T-helper 1 cell (primary cell): ENCODE results near the gene AIMP1.

Experiments
- DNase-seq, 5 donors: peaks; one replicate each; pipeline ENCODE4 v3.0.0-alpha.2; 2012 to 2020
- total RNA-seq, 4 donors: gene quantifications; one replicate each; lab custom pipeline; 2026; lab: John Stamatoyannopoulos, UW

Gene AIMP1
- 105 to 136 (median 119) reads per million in 4 donors for total RNA-seq

- DNase-seq: peak; percentile 72 to 90 (median 79)
Observed at GRCh38 chr4:106315968-106316772, at the start of gene AIMP1, which contains the start of gene TBCK. AIMP1 (plus strand) TSS chr4:106316550; CDS start chr4:106325010, 8,460 bp downstream. TBCK (minus strand) TSS chr4:106316209; CDS start chr4:106308960, 7,249 bp downstream.

- no peak for DNase-seq
Observed at GRCh38 chr4:106268786-106269185, 47.6 kb upstream of the AIMP1 start.

DNA sequence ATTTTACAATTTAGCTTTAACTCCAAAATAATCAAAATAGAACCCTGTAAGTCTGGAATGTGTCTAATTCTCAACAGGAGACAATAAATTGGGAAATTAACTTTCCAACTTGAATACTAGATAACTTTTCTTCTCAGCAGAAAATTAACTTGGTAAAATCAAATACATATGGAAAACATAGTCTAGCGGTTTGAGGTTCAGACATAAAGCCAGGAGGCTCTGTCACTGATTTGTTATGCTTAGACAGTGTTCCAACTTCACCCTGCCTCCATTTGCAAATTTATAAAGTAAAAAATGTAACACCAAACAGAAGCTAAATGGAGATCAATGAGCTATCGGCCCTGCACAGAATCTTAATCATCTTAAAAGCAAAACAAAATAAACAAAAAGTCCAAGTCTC, 46.6 kb upstream of the AIMP1 start:
- no peak for DNase-seq

- DNase-seq: no peak
Observed at GRCh38 chr4:106270736-106271135, 45.6 kb upstream of the AIMP1 start.

DNA sequence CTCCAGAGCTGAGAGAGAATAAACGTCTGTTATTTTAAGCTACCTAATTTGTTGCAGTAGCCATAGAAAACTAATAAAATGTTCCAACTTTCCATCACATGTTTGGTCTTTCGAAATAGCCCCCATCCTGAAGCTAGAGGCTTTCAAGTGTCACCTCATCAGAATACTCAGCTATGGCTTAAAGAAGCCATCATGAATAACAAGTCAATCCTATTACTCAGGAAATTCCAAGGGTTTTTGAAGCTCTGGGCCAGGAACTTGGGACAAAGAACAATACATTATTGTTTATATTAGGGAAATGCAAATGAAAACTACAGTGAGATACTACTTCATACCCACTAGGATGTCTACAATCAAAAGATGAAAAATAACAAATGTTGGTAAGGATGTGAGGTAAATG, 42.5 kb upstream of the AIMP1 start:
- DNase-seq: no peak

DNA sequence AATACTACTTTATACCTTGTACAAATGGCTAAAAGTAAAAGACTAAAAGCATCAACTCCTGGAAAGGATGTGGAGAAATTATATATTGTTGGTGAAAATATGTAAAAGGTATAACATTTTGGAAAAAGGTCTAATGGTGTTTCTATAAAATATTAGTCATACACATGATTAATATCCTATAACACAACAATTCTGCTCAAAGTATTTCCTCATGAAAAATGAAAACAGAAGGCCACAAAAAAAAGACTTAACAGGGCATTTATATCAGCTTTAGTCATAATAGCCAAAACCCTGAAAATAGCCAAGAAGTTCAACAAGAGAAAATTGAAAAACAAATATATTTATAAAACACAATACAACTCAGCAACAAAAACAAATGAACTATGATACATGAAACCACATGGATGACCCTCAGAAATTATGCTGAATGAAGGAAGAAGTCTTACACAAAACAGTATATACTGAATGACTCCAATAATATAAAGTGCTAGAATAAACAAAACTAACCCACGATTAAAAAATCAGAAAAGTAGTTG, 39.1 kb upstream of the AIMP1 start:
- no peak for DNase-seq

DNA sequence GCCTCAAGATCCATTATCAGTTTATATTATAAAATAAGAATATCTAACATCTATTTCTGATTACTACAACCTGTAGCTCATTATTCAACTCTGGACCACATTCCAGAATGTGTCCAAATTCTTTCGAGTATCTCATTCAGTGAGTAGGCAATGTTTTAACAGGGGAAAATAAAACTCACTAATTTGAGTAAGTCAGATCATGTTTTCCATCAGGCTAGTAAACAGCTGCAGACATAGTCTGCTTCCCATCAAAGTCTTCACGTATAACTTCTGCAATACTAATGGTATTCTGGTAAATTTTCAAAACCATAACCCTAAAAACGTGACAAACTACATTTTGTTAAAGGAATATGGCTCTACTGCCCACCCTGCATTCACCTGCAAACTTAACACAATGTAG, 32.1 kb upstream of the AIMP1 start:
- no peak for DNase-seq

DNA sequence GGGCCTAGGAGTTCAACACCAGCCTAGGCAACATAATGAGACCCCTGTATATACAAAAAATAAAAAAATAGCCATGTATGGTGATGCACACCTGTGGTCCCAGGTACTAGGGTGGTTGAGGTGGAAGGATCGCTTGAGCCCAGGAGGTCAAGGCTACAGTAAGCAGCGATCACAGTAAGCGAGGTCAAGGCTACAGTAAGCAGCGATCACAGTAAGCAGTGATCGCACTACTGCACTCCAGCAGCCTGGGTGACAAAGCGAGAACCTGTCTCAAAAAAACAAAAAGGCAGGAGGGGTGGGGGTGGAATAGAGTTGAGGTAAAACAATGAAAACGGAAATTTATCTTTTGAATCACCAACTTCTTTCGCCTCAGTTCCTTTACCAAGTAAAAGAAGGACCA, 29.7 kb upstream of the AIMP1 start:
- DNase-seq: no peak

DNA sequence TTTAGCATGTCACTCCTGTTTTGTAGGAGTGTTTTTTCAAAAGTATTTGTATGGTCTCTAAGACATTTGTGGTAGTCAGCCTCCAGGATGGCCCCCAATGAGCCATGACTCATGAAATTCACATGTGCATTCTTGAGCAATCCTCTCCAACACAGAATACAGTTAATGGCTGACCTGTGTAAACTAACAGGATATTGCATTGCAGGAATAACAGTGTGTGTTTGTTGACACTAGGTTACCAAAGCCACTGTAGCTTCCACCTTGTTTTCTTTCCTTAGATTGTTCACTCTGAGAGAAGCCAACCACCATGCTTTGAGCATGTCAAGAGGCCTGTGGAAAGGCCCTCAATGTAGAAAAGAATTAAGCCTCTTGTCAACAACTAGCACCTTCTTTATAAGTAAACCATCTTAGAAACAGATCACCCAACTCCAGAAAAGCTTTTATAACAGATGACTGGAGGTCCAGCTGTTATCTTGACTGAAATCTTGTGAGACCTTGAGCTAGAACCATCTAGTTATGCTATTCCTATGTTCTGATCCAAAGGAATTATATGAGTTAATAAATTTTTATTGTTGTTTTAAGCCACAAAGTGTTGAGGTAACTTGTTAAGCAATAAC, 28.9 kb upstream of the AIMP1 start:
- no peak for DNase-seq

GRCh38 chr4:106289737-106290136, 26.6 kb upstream of the AIMP1 start:
- no peak for DNase-seq

GRCh38 chr4:106291678-106292077, 24.7 kb upstream of the AIMP1 start:
- no peak for DNase-seq

GRCh38 chr4:106294062-106294461, 22.3 kb upstream of the AIMP1 start:
- no peak for DNase-seq

- DNase-seq: no peak
Observed at GRCh38 chr4:106297245-106298035, 18.9 kb upstream of the AIMP1 start.

GRCh38 chr4:106299977-106300376, 16.4 kb upstream of the AIMP1 start:
- DNase-seq: no peak

- DNase-seq: no peak
Observed at GRCh38 chr4:106301393-106302061, 14.8 kb upstream of the AIMP1 start.

DNA sequence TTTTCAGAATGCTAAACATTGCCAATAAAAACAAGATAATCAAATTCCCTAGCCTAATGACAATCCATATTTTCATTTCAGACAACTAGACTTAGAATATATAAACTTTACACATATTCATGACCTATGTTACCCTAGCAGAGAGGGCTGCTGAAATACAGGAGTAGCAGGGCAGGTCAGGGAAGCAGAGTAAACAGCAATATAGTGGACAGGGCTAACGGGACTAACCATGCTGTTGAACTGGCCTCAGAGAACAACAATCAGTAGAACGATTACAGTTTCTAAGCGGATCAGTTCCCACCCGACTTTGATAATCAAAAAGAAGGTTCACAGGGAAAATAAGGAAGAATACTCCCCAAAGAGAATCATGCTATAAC, 14.3 kb upstream of the AIMP1 start:
- no peak for DNase-seq

DNA sequence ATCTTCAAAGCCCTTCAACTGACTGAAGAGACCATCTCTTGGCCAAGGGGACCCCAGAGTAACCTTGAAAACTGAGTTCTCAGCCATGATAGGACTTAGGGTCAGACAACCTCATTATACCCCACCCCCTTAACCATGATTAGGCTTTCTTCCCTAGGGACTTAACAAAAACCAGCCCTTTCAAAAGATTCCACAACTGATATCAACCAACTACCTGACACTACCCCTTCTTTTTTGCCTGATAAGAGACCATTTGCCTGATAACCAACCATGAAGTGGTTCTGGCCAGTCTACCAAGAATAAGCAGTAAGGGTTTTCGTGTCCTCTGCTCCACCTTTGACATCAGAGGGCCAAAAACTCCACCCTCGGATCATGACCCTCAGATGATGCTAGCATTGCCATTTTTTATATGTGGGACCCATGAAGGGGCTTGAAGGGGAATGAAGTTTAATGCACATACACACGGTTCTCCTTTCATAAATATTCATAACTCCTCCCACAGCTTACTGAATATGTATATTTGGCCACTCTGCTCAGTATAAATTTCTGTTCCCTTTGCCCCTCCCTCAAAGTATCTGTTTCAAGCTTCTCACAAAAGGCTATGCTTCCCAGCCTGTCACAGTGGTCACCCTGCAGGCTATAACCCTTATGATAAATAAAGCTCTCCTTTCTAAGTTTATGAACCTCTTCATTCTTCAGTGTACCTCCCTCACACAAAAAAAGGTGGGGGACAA, 12.6 kb upstream of the AIMP1 start:
- DNase-seq: no peak

GRCh38 chr4:106304632-106305031, 11.7 kb upstream of the AIMP1 start:
- DNase-seq: no peak

DNA sequence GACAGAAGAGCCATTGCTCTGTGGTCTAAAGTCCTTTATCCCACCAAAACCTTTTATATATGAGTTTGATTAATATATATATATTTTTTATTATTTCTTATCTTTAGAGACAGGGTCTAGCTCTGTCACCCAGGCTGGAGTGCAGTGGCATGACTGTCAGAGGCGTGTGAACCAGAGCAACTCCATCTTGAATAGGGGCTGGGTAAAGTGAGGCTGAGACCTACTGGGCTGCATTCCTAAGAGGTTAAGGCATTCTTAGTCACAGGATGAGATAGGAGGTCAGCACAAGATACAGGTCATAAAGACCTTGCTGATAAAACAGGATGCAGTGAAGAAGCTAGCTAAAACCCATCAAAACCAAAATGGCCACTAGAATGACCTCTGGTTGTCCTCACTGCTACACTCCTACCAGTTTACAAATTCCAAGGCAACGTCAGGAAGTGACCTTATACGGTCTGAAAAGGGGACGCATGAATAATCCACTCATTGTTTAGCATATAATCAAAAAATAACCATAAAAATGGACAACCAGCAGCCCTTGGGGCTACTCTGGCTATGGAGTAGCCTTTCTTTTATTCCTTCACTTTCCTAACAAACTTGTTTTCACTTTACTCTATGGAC, 10.8 kb upstream of the AIMP1 start:
- no peak for DNase-seq

- DNase-seq: no peak
Observed at GRCh38 chr4:106306561-106306960, 9.8 kb upstream of the AIMP1 start.

GRCh38 chr4:106312377-106312776, 4.0 kb upstream of the AIMP1 start:
- no peak for DNase-seq
